CD14-positive monocyte (primary cell): ENCODE results near the gene SLCO2B1. TPM values are rescaled to one million over a fixed set of nuclear protein-coding genes. Genes with fewer than 3 reads are reported as not detected.

Experiments
- DNase-seq, 3 donors: peaks; one replicate each; pipeline ENCODE4 v3.0.0-alpha.2; 2011 to 2022
- H2AFZ ChIP-seq: 2 replicates; pipeline ENCODE4 v1.6.0; 2012; ENCODE audit warnings: mild to moderate bottlenecking, low read depth, low read length, inconsistent platforms; ENCODE audit not compliant: insufficient read depth, poor library complexity, severe bottlenecking
- H3K27ac ChIP-seq, 2 donors: 1 replicate in 1 of 2; 2 replicates in 1 of 2; pipeline ENCODE4 v1.5.1; 2012 to 2013; ENCODE audit warnings: low read length in 2 of 2, control low read depth in 1 of 2, inconsistent platforms in 1 of 2, low read depth in 1 of 2, mild to moderate bottlenecking in 1 of 2
- H3K27me3 ChIP-seq, 2 donors: one replicate each; pipeline versions ENCODE4 v1.6.0 to v1.6.1; 2011 to 2013; ENCODE audit warnings: low read length in 2 of 2; ENCODE audit not compliant: control insufficient read depth in 2 of 2, insufficient read depth in 2 of 2
- H3K36me3 ChIP-seq, 2 donors: replicated peaks in 1 of 2; 1 replicate in 1 of 2; 2 replicates in 1 of 2; pipeline versions ENCODE4 v1.5.1 to v1.6.1; 2012 to 2013; ENCODE audit warnings: low read length in 2 of 2, control low read depth in 1 of 2, inconsistent platforms in 1 of 2, mild to moderate bottlenecking in 1 of 2; ENCODE audit not compliant: insufficient read depth in 2 of 2, control insufficient read depth in 1 of 2
- H3K4me1 ChIP-seq, 2 donors: 1 replicate in 1 of 2; 2 replicates in 1 of 2; pipeline versions ENCODE4 v1.5.1 to v1.6.1; 2012 to 2013; ENCODE audit warnings: low read length in 2 of 2, control low read depth in 1 of 2, inconsistent platforms in 1 of 2, mild to moderate bottlenecking in 1 of 2, moderate library complexity in 1 of 2; ENCODE audit not compliant: insufficient read depth in 2 of 2, control insufficient read depth in 1 of 2
- H3K4me2 ChIP-seq: replicated peaks from 2 replicates; pipeline ENCODE3; 2012; ENCODE audit warnings: low read length, moderate library complexity, mild to moderate bottlenecking; ENCODE audit not compliant: poor library complexity, severe bottlenecking; ENCODE audit errors: extremely low read depth
- H3K4me3 ChIP-seq, 3 experiments: fragments of 200-600 bp in 1 of 3; sonication (generic) in 1 of 3; replicated peaks in 1 of 3; 1 replicate in 2 of 3; 2 replicates in 1 of 3; pipeline ENCODE4 v1.5.1; 2011 to 2013; ENCODE audit warnings: low read length in 3 of 3, mild to moderate bottlenecking in 3 of 3, control low read depth in 2 of 3, low read depth in 2 of 3, inconsistent platforms in 1 of 3, moderate library complexity in 1 of 3
- H3K79me2 ChIP-seq: 2 replicates; pipeline ENCODE4 v1.6.0; 2012; ENCODE audit warnings: mild to moderate bottlenecking, control low read depth, inconsistent platforms, low read length, moderate library complexity; ENCODE audit not compliant: insufficient read depth
- H3K9ac ChIP-seq: 2 replicates; pipeline ENCODE4 v1.6.0; 2017; ENCODE audit warnings: low read length, mild to moderate bottlenecking; ENCODE audit not compliant: insufficient read depth, poor library complexity, severe bottlenecking
- H3K9me3 ChIP-seq, 2 donors: replicated peaks in 1 of 2; 1 replicate in 1 of 2; 2 replicates in 1 of 2; pipeline versions ENCODE4 v1.5.1 to v1.6.1; 2012 to 2013; ENCODE audit warnings: low read length in 2 of 2, control low read depth in 1 of 2; ENCODE audit not compliant: control insufficient read depth in 1 of 2, insufficient read depth in 1 of 2
- H4K20me1 ChIP-seq: 2 replicates; pipeline ENCODE4 v1.6.0; 2012; ENCODE audit warnings: mild to moderate bottlenecking, low read length, control low read depth, moderate library complexity; ENCODE audit not compliant: insufficient read depth
- H3K27ac Mint-ChIP-seq, 7 donors: one replicate each; pipeline ENCODE4 v1.8.0; 2020; ENCODE audit warnings: mild to moderate bottlenecking in 7 of 7, mixed read lengths in 7 of 7, moderate library complexity in 6 of 7, inconsistent platforms in 2 of 7
- H3K27me3 Mint-ChIP-seq, 3 donors: one replicate each; pipeline ENCODE4 v1.8.0; 2021 to 2022; ENCODE audit warnings: low read depth in 3 of 3, mild to moderate bottlenecking in 3 of 3, mixed read lengths in 3 of 3, moderate library complexity in 3 of 3, inconsistent platforms in 1 of 3
- H3K36me3 Mint-ChIP-seq, 2 donors: one replicate each; pipeline ENCODE4 v1.8.0; 2020; ENCODE audit warnings: mixed read lengths in 2 of 2, inconsistent platforms in 1 of 2, mild to moderate bottlenecking in 1 of 2
- H3K4me1 Mint-ChIP-seq: one replicate; pipeline ENCODE4 v1.8.0; 2020; ENCODE audit warnings: mild to moderate bottlenecking, mixed read lengths
- H3K4me3 Mint-ChIP-seq, 2 donors: one replicate each; pipeline ENCODE4 v1.8.0; 2020; ENCODE audit warnings: mild to moderate bottlenecking in 2 of 2, mixed read lengths in 2 of 2, moderate library complexity in 1 of 2
- H3K9me3 Mint-ChIP-seq, 7 donors: one replicate each; pipeline ENCODE4 v1.8.0; 2020 to 2022; ENCODE audit warnings: mixed read lengths in 7 of 7, mild to moderate bottlenecking in 6 of 7, moderate library complexity in 6 of 7, inconsistent platforms in 2 of 7
- WGBS: methylation state at CpG from one replicate; pipeline ENCODE4 v1.1.5; 2013; ENCODE audit warnings: missing lambda C conversion rate; ENCODE audit not compliant: insufficient coverage; 5-methylcytosine and 5-hydroxymethylcytosine counted together
- intact Hi-C, 2 donors: fragments of 100-400 bp; cut with micrococcal nuclease; formaldehyde crosslinking; loops; one replicate each; pipeline versions ENCODE4 v1.15.0 to v1.15.1; 2023
- polyA plus RNA-seq, 3 donors: library from polyadenylated mRNA; depleted of rRNA in 1 of 3; unstranded in 2 of 3; stranded (reverse) in 1 of 3; fragments of 300-500 nt in 2 of 3; fragments of >200 nt in 1 of 3; fragmentation: Illumina TruSeq in 2 of 3; gene quantifications; 1 replicate in 2 of 3; 2 replicates in 1 of 3; pipeline ENCODE4 v1.2.3, GENCODE V29; 2012 to 2021
- TF ChIP-seq, protein P1 (sequence below): fragments of 200-600 bp; IDR thresholded peaks from one replicate; pipeline ENCODE4 v1.8.0; 2022; ENCODE audit warnings: antibody characterized with exemption, mild to moderate bottlenecking

Gene SLCO2B1
- polyA plus RNA-seq, 3 donors = 0.13 to 0.47 TPM; not detected in 1

DNA sequence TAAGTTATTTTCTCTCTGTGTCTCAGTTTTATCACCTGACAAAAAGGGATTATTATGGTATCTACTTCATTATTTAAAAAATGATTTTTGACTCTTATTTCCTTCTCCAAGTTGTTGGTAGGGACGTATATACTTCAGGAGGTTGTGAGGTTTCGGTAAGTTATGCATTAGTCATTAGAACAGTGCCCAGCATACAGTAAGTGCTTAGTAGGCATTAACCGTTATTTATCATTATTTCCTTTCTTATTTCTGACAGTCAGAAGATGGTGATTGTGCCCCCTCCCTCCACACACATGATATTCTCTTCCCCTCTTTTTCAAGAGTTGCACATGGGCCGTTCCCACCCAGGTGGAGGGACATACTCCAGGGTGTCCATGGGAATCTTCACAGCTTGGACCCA is 36.1 kb downstream of the SLCO2B1 start:
- Histone ChIP-seq H3K36me3 (no peaks in the 10 kb centered on the region), H3K9me3 (no peaks in the 10 kb centered on the region), H3K27me3 (no peaks in the 10 kb centered on the region), H4K20me1 (no peaks in the 10 kb centered on the region), H3K27ac (no peak overlapping the region), H2AFZ (no peak overlapping the region), H3K4me1 (peaks cover 9% of the 10 kb centered on the region in 2 donors), H3K4me2 (no peak overlapping the region), H3K9ac (no peak overlapping the region), H3K79me2 (no peaks in the 10 kb centered on the region), H3K4me3 (no peak overlapping the region)
- no peaks in the 10 kb centered on the region for H3K9me3 Mint-ChIP-seq
- H3K27me3 Mint-ChIP-seq = peaks cover 10 to 16% (median 14%) of the 10 kb centered on the region in 3 donors
- DNase-seq = no peak
- TF ChIP-seq, protein P1, sequence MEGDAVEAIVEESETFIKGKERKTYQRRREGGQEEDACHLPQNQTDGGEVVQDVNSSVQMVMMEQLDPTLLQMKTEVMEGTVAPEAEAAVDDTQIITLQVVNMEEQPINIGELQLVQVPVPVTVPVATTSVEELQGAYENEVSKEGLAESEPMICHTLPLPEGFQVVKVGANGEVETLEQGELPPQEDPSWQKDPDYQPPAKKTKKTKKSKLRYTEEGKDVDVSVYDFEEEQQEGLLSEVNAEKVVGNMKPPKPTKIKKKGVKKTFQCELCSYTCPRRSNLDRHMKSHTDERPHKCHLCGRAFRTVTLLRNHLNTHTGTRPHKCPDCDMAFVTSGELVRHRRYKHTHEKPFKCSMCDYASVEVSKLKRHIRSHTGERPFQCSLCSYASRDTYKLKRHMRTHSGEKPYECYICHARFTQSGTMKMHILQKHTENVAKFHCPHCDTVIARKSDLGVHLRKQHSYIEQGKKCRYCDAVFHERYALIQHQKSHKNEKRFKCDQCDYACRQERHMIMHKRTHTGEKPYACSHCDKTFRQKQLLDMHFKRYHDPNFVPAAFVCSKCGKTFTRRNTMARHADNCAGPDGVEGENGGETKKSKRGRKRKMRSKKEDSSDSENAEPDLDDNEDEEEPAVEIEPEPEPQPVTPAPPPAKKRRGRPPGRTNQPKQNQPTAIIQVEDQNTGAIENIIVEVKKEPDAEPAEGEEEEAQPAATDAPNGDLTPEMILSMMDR = no peak
- peak overlapping the region in 1 of 2 donors; percentile 0 for H3K4me3 Mint-ChIP-seq
- peaks cover 20% of the 10 kb centered on the region for H3K4me1 Mint-ChIP-seq
- intact Hi-C loops = no loop called here
- no peaks in the 10 kb centered on the region for H3K36me3 Mint-ChIP-seq
- 100% methylated on average over 2 of the region's 4 CpGs for WGBS
- H3K27ac Mint-ChIP-seq = no peak overlapping the region

- DNase-seq = no peak
- H3K36me3 Mint-ChIP-seq = no peaks in the 10 kb centered on the region
- H3K27ac ChIP-seq = no peak overlapping the region
- peaks cover 12 to 28% (median 12%) of the 10 kb centered on the region in 3 donors for H3K27me3 Mint-ChIP-seq
- no peaks in the 10 kb centered on the region for H3K79me2 ChIP-seq
- H3K4me3 Mint-ChIP-seq = no peak overlapping the region
- no peak overlapping the region for H3K9ac ChIP-seq
- peaks cover 0 to 3% (median 0%) of the 10 kb centered on the region in 7 donors for H3K9me3 Mint-ChIP-seq
- no peak overlapping the region for H3K4me3 ChIP-seq
- H3K4me2 ChIP-seq = no peak overlapping the region
- intact Hi-C loops = no loop called here
- H2AFZ ChIP-seq = no peak overlapping the region
- no peaks in the 10 kb centered on the region for H4K20me1 ChIP-seq
- TF ChIP-seq, protein P1 = no peak
- peaks cover 11% of the 10 kb centered on the region for H3K4me1 Mint-ChIP-seq
- no peaks in the 10 kb centered on the region for H3K9me3 ChIP-seq
- peaks cover 0 to 5% of the 10 kb centered on the region in 2 donors for H3K4me1 ChIP-seq
- no peaks in the 10 kb centered on the region for H3K36me3 ChIP-seq
- peak overlapping the region in 1 of 7 donors; percentile 27 for H3K27ac Mint-ChIP-seq
- peaks cover 0 to 4% of the 10 kb centered on the region in 2 donors for H3K27me3 ChIP-seq
- WGBS = 71% methylated on average over 4 of the region's 4 CpGs
These were observed 37.8 kb downstream of the SLCO2B1 start for GRCh38 chr11:75188671-75189070.
